Activated effector memory CD4-positive, alpha-beta T cell treated with Interleukin-2 at 50 U/mL for 16 hours (primary cell): ENCODE data around the gene PAQR5.

Experiments used
- DNase-seq: peaks from one replicate; pipeline ENCODE4 v3.0.0-alpha.2; 2020

Gene PAQR5

GRCh38 chr15:69394556-69395282 is 96.0 kb downstream of the PAQR5 start:
- DNase-seq, result peak; percentile 70

- no peak for DNase-seq
These were observed 96.7 kb downstream of the PAQR5 start for GRCh38 chr15:69395460-69395859.

GRCh38 chr15:69395991-69396390 is 97.3 kb downstream of the PAQR5 start:
- no peak for DNase-seq

- no peak for DNase-seq
These were observed 99.8 kb downstream of the PAQR5 start for GRCh38 chr15:69398491-69398891.

GRCh38 chr15:69400850-69401249 is 102.1 kb downstream of the PAQR5 start:
- DNase-seq, result no peak

- DNase-seq, result no peak
These were observed 104.1 kb downstream of the PAQR5 start for GRCh38 chr15:69402816-69403215.

- DNase-seq, result no peak
These were observed 104.9 kb downstream of the PAQR5 start for GRCh38 chr15:69403594-69403993.

GRCh38 chr15:69405110-69405509 is 106.4 kb downstream of the PAQR5 start:
- DNase-seq, result no peak

- no peak for DNase-seq
These were observed 109.1 kb downstream of the PAQR5 start for GRCh38 chr15:69407719-69408400.

GRCh38 chr15:69408841-69409240 is 110.1 kb downstream of the PAQR5 start:
- DNase-seq, result no peak

GRCh38 chr15:69410248-69410874 is 111.6 kb downstream of the PAQR5 start:
- DNase-seq, result no peak

- DNase-seq, result no peak
These were observed 113.6 kb downstream of the PAQR5 start for GRCh38 chr15:69412274-69412673.

GRCh38 chr15:69412701-69413100 is 114.0 kb downstream of the PAQR5 start:
- DNase-seq, result no peak

- DNase-seq, result peak; percentile 90
These were observed 115.3 kb downstream of the PAQR5 start, which contains the start of gene KIF23 for GRCh38 chr15:69413822-69414700. Gene KIF23, plus strand, starts transcription at chr15:69414349. Its CDS starts 117 bp downstream, at chr15:69414466.

GRCh38 chr15:69414701-69415167 is 116.0 kb downstream of the PAQR5 start:
- no peak for DNase-seq

- no peak for DNase-seq
These were observed 116.7 kb downstream of the PAQR5 start for GRCh38 chr15:69415381-69415780.

- DNase-seq, result no peak
These were observed 118.9 kb downstream of the PAQR5 start for GRCh38 chr15:69417581-69417980.

GRCh38 chr15:69421498-69421897 is 122.8 kb downstream of the PAQR5 start:
- DNase-seq, result no peak

GRCh38 chr15:69422336-69422895 is 123.7 kb downstream of the PAQR5 start:
- no peak for DNase-seq

GRCh38 chr15:69424001-69424400 is 125.3 kb downstream of the PAQR5 start:
- DNase-seq, result no peak

GRCh38 chr15:69424748-69425413 is 126.2 kb downstream of the PAQR5 start:
- DNase-seq, result no peak

GRCh38 chr15:69433831-69434230 is 135.1 kb downstream of the PAQR5 start:
- DNase-seq, result no peak
